ENCODE data around the gene SLC10A7. TPM values are rescaled to one million over a fixed set of nuclear protein-coding genes. Genes with fewer than 3 reads are reported as not detected.

Gene SLC10A7
- total and polyA plus RNA-seq, 2 of the 4 experiments (the other 2 are of a cell fraction) = 5.2 to 8.4 TPM

DNA sequence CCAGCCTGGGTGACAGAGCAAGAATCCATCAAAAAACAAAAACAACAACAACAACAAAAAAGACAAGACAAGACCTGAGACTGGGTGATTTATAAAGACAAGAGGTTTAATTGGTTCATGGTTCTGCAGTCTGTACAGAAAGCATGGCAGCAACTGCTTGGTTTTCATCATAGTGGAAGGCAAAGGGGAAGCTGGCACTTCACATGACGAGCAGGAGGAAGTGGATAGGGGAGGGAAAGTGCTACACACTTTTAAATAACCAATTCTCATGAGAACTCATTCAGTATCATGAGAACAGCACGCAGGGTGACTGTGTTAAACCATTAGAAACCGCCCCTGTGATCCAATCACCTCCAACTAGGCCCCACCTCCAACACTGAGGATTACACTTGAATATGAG is 28.4 kb upstream of the SLC10A7 start:
- no peak overlapping the region for H3K23ac ChIP-seq (ENCODE audit: low read depth, low read length)
- ChIA-PET CTCF (no interaction called here), POLR2A (ENCODE audit: unreplicated experiment) (no interaction called here)
- no TSS peak for BruUV-seq (replicated peaks)
- no peak overlapping the region for H3K4me2 ChIP-seq (ENCODE audit: low read depth, low read length)
- no peaks in the 10 kb centered on the region for H3K4me1 ChIP-seq (ENCODE audit: control insufficient read depth, insufficient read depth, low read length)
- ATAC-seq (ENCODE audit: low read depth) (no peak), DNase-seq (no peak)
- no peak overlapping the region for H4K5ac ChIP-seq (ENCODE audit: low read depth, low read length)
- WGBS, 2 experiments (ENCODE audit: extremely low coverage in 2 of 2, insufficient read length in 1 of 2) = no CpG with 5 or more reads among the region's 3 CpGs
- no peaks in the 10 kb centered on the region for H3K79me1 ChIP-seq (ENCODE audit: low read depth in 1 of 2, low read length in 2 of 2)
- TF ChIP-seq RAD21 (IDR thresholded peaks at IDR 0.05; ENCODE audit: low read length) = no peak
- no peak for TF ChIP-seq CEBPB (IDR thresholded peaks at IDR 0.05; ENCODE audit: low read depth, low read length)
- TF ChIP-seq MAFK (IDR thresholded peaks at IDR 0.05; ENCODE audit: low read depth, low read length) = no peak
- TF ChIP-seq, protein P1, sequence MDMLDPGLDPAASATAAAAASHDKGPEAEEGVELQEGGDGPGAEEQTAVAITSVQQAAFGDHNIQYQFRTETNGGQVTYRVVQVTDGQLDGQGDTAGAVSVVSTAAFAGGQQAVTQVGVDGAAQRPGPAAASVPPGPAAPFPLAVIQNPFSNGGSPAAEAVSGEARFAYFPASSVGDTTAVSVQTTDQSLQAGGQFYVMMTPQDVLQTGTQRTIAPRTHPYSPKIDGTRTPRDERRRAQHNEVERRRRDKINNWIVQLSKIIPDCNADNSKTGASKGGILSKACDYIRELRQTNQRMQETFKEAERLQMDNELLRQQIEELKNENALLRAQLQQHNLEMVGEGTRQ (IDR thresholded peaks at IDR 0.05; ENCODE audit: low read depth, low read length) = no peak
- no peak for TF ChIP-seq RCOR1 (IDR thresholded peaks at IDR 0.05; ENCODE audit: insufficient replicate concordance, low read length)
- no peak for TF ChIP-seq CHD1 (IDR thresholded peaks at IDR 0.05; ENCODE audit: low read depth, low read length)
- TF ChIP-seq MAZ (IDR thresholded peaks at IDR 0.05; ENCODE audit: borderline replicate concordance, low read depth, low read length) = no peak
- no peaks in the 10 kb centered on the region for H4K20me1 ChIP-seq (ENCODE audit: insufficient read depth, low read length)
- no peak overlapping the region for H2AFZ ChIP-seq (replicated peaks; ENCODE audit: low read length, poor library complexity)
- no peak overlapping the region for H3K9ac ChIP-seq (ENCODE audit: low read depth, low read length)
- no peak overlapping the region for H4K8ac ChIP-seq (ENCODE audit: low read depth in 2 of 2, low read length in 2 of 2)
- no peak overlapping the region for H2BK20ac ChIP-seq (ENCODE audit: low read depth, low read length)
- no peak overlapping the region for H3K4me3 ChIP-seq (ENCODE audit: insufficient read depth, low read depth, low read length)
- no peaks in the 10 kb centered on the region for H3K36me3 ChIP-seq (ENCODE audit: control insufficient read depth, insufficient read depth, low read length)
- dilution Hi-C loops (cut with HindIII; ENCODE audit: low sequenced_read_pairs, unreplicated experiment) (no loop called here), intact Hi-C loops (cut with micrococcal nuclease) (no loop called here), in situ Hi-C loops (cut with MboI; ENCODE audit: low sequenced_read_pairs) (no loop called here)
- H3K27me3 ChIP-seq (ENCODE audit: control insufficient read depth, insufficient read depth, low read length) = no peaks in the 10 kb centered on the region
- H4K91ac ChIP-seq (ENCODE audit: insufficient read depth, low read depth, low read length) = no peak overlapping the region
- no peak overlapping the region for H3K56ac ChIP-seq (ENCODE audit: extremely low read depth, insufficient read depth, low read length)
- H2BK120ac ChIP-seq (ENCODE audit: low read depth, low read length) = no peak overlapping the region
- no peak overlapping the region for H3K27ac ChIP-seq (ENCODE audit: insufficient read depth, low read length)
- H2BK15ac ChIP-seq (ENCODE audit: low read depth, low read length) = no peak overlapping the region
- H3K9me3 ChIP-seq (ENCODE audit: control insufficient read depth, insufficient read depth, low read length) = no peaks in the 10 kb centered on the region
- H2AK5ac ChIP-seq (ENCODE audit: low read depth, low read length) = no peak overlapping the region
- H3K14ac ChIP-seq (replicated peaks; ENCODE audit: low read depth, low read length) = no peak overlapping the region
- no peaks in the 10 kb centered on the region for H3K9me1 ChIP-seq (ENCODE audit: insufficient read depth, low read length)
- no peak overlapping the region for H3K4ac ChIP-seq (ENCODE audit: low read depth, low read length)
- no peak overlapping the region for H3K18ac ChIP-seq (ENCODE audit: low read depth, low read length)
- H2AK9ac ChIP-seq (replicated peaks; ENCODE audit: low read depth, low read length, poor library complexity) = no peak overlapping the region
- H2BK5ac ChIP-seq (ENCODE audit: low read depth, low read length, poor library complexity, severe bottlenecking) = no peak overlapping the region
